PC-9 (cell line): ENCODE measurements around the gene SPTLC1. TPM values are rescaled to one million over a fixed set of nuclear protein-coding genes. Genes with fewer than 3 reads are reported as not detected.
"Not testable (repeated sequence)": the region's sequence is repeated elsewhere in the genome, so short reads cannot be mapped to it uniquely, and the experiment has no call there.

ENCODE experiments used
- BruUV-seq: library from RNA; stranded (reverse); fragments of 400-500 nt; replicated peaks from 2 replicates; lab custom pipeline; 2021; lab: Mats Ljungman, UMichigan
- CTCF ChIA-PET: fragments of 300-600 bp; sonication (Branson Sonifier 250); formaldehyde crosslinking; loops from one replicate; lab custom pipeline; 2022; ENCODE audit warnings: antibody characterized with exemption; lab: Charles Lee
- POLR2A ChIA-PET: fragments of 300-600 bp; sonication (Branson Sonifier 250); formaldehyde crosslinking; loops from one replicate; lab custom pipeline; 2022; ENCODE audit warnings: antibody characterized with exemption; ENCODE audit not compliant: unreplicated experiment; lab: Charles Lee
- DNase-seq, 2 experiments: peaks; one replicate each; pipeline versions ENCODE4 v3.0.0 to v3.0.0-alpha.2; 2015 to 2022; ENCODE audit warnings: mixed read lengths in 1 of 2
- H2AFZ ChIP-seq: fragments of 200-600 bp; sonication (generic); 2 replicates; pipeline ENCODE4 v1.8.1; 2017; ENCODE audit warnings: antibody characterized with exemption
- H3F3A ChIP-seq: fragments of 200-600 bp; sonication (generic); 2 replicates; pipeline ENCODE4 v1.8.1; 2017; ENCODE audit warnings: antibody characterized with exemption, mild to moderate bottlenecking, low read depth; ENCODE audit not compliant: insufficient read depth
- H3K27ac ChIP-seq: fragments of 200-600 bp; sonication (generic); 2 replicates; pipeline ENCODE4 v1.6.1; 2016; ENCODE audit warnings: mixed run types
- H3K27me3 ChIP-seq: fragments of 200-600 bp; sonication (generic); 2 replicates; pipeline ENCODE4 v1.6.1; 2016; ENCODE audit warnings: low read depth, mixed run types; ENCODE audit not compliant: insufficient read depth
- H3K36me3 ChIP-seq: fragments of 200-600 bp; sonication (generic); 2 replicates; pipeline ENCODE4 v1.6.1; 2016; ENCODE audit warnings: low read depth, mixed run types
- H3K4me1 ChIP-seq: fragments of 200-600 bp; sonication (generic); replicated peaks from 2 replicates; pipeline ENCODE4 v1.6.1; 2016; ENCODE audit warnings: mixed run types; ENCODE audit not compliant: insufficient read depth
- H3K4me2 ChIP-seq: fragments of 200-600 bp; sonication (generic); 2 replicates; pipeline ENCODE4 v1.6.1; 2017; ENCODE audit warnings: mixed run types
- H3K4me3 ChIP-seq: fragments of 200-600 bp; sonication (generic); 2 replicates; pipeline ENCODE4 v1.6.1; 2016; ENCODE audit warnings: mixed run types
- H3K79me2 ChIP-seq: fragments of 200-600 bp; sonication (generic); 2 replicates; pipeline ENCODE4 v1.6.1; 2017; ENCODE audit warnings: low read depth, mixed run types
- H3K9me2 ChIP-seq: fragments of 200-600 bp; sonication (generic); 2 replicates; pipeline ENCODE4 v1.8.1; 2017; ENCODE audit warnings: mild to moderate bottlenecking; ENCODE audit not compliant: insufficient read depth
- H3K9me3 ChIP-seq: fragments of 200-600 bp; sonication (generic); 2 replicates; pipeline ENCODE4 v1.8.1; 2016; ENCODE audit warnings: low read depth; ENCODE audit not compliant: insufficient read depth
- H4K20me1 ChIP-seq: fragments of 200-600 bp; sonication (generic); 2 replicates; pipeline ENCODE4 v1.8.1; 2017; ENCODE audit not compliant: insufficient read depth
- CTCF ChIP-seq: fragments of 200-600 bp; sonication (generic); conservative IDR thresholded peaks from 2 replicates; pipeline ENCODE4 v1.6.1; 2017; ENCODE audit warnings: mixed run types, antibody characterized with exemption, mild to moderate bottlenecking, moderate library complexity
- EZH2 ChIP-seq: fragments of 200-600 bp; sonication (generic); IDR thresholded peaks from 2 replicates; pipeline ENCODE4 v1.8.0; 2017; ENCODE audit warnings: antibody characterized with exemption, low read depth
- intact Hi-C: fragments of 100-400 bp; cut with micrococcal nuclease; formaldehyde crosslinking; loops from one replicate; pipeline ENCODE4 v1.10.0; 2022; ENCODE audit not compliant: unreplicated experiment
- total RNA-seq: library from RNA; stranded (reverse); gene quantifications from 2 replicates; pipeline ENCODE4 v1.2.3, GENCODE V29; 2021

SPTLC1 gene
- total RNA-seq, 1 experiment from 2014 or later: 103 TPM

- intact Hi-C loops: loop anchor here (2.0 to 5.0 kb wide), 3 partner anchors 39 to 1425 kb away; partner anchors contain the start of genes IPPK and PHF2
- Histone ChIP-seq H3K79me2 (no peaks in the 10 kb centered on the region), H3K9me3 (no peaks in the 10 kb centered on the region), H4K20me1 (no peaks in the 10 kb centered on the region), H3K4me1 (peaks cover 48% of the 10 kb centered on the region), H3K27me3 (no peaks in the 10 kb centered on the region), H3F3A (peaks cover 16% of the 10 kb centered on the region; the same call in 1 of the 2 replicates), H2AFZ (no peak overlapping the region), H3K36me3 (no peaks in the 10 kb centered on the region), H3K27ac (peak overlapping the region; percentile 67), H3K4me3 (peak overlapping the region; percentile 11; the same call in 1 of the 2 replicates), H3K9me2 (no peaks in the 10 kb centered on the region), H3K4me2 (peak overlapping the region; percentile 62)
- ChIA-PET POLR2A (interaction anchor here (0.6 kb wide), 2 partner anchors 19 to 28 kb away, joined by 3 to 7 read pairs; no protein-coding TSS in a partner anchor), CTCF (interaction anchor here (0.8 kb wide), 1 partner anchor 12 kb away, joined by 6 read pairs; no protein-coding TSS in a partner anchor)
- peak; percentile 96 to 97 for DNase-seq
- TF ChIP-seq CTCF: no peak
- no peak for TF ChIP-seq EZH2
- BruUV-seq: no TSS peak
These were observed 36.6 kb upstream of the SPTLC1 start for GRCh38 chr9:92151691-92152393.

- Histone ChIP-seq H3F3A (peaks cover 21% of the 10 kb centered on the region; the same call in 1 of the 2 replicates), H3K4me1 (peaks cover 55% of the 10 kb centered on the region), H3K27ac (peak overlapping the region; percentile 67), H3K4me2 (peak overlapping the region; percentile 62)
- H3K79me2 ChIP-seq, H3K36me3 ChIP-seq, CTCF ChIA-PET, DNase-seq, H3K4me3 ChIP-seq, H4K20me1 ChIP-seq, H3K9me2 ChIP-seq, H2AFZ ChIP-seq, H3K27me3 ChIP-seq, H3K9me3 ChIP-seq: not testable (repeated sequence)
- BruUV-seq: TSS peak; percentile 83
- POLR2A ChIA-PET: interaction anchor here (0.6 kb wide), 1 partner anchor 29 kb away, joined by 7 read pairs; no protein-coding TSS in a partner anchor
- intact Hi-C loops: loop anchor here (5.0 kb wide), 1 partner anchor 1427 kb away; the partner anchor contains the start of gene PHF2
These were observed 35.6 kb upstream of the SPTLC1 start for GRCh38 chr9:92150501-92151470.

GRCh38 chr9:92147852-92148180 is 32.6 kb upstream of the SPTLC1 start:
- H2AFZ ChIP-seq: no peak overlapping the region
- ChIA-PET POLR2A (interaction anchor here (0.6 kb wide), 1 partner anchor 20 kb away, joined by 5 read pairs; no protein-coding TSS in a partner anchor), CTCF (no interaction called here)
- DNase-seq: no peak
- H3K4me3 ChIP-seq: no peak overlapping the region
- no peak for TF ChIP-seq EZH2
- TF ChIP-seq CTCF: no peak
- no peaks in the 10 kb centered on the region for H3K9me3 ChIP-seq
- peaks cover 43% of the 10 kb centered on the region for H3K4me1 ChIP-seq
- no peaks in the 10 kb centered on the region for H3K9me2 ChIP-seq
- peaks cover 18% of the 10 kb centered on the region; the same call in 1 of the 2 replicates for H3F3A ChIP-seq
- no peaks in the 10 kb centered on the region for H3K27me3 ChIP-seq
- peak overlapping the region; percentile 73; the same call in 1 of the 2 replicates for H3K4me2 ChIP-seq
- no peaks in the 10 kb centered on the region for H3K79me2 ChIP-seq
- BruUV-seq: no TSS peak
- peak overlapping the region; percentile 63; the same call in 1 of the 2 replicates for H3K27ac ChIP-seq
- intact Hi-C loops: no loop called here
- no peaks in the 10 kb centered on the region for H3K36me3 ChIP-seq
- H4K20me1 ChIP-seq: no peaks in the 10 kb centered on the region
